NCI-H146 (cell line): Measurements from ENCODE around the gene ENOX2.

Source experiments
- DNase-seq: peaks from one replicate; lab custom pipeline; 2025; lab: John Stamatoyannopoulos, UW

Gene ENOX2

GRCh38 chrX:130696542-130696941, 206.5 kb downstream of the ENOX2 start:
- no peak for DNase-seq

GRCh38 chrX:130695931-130696330, 207.1 kb downstream of the ENOX2 start:
- no peak for DNase-seq

- no peak for DNase-seq
These were observed 208.0 kb downstream of the ENOX2 start for GRCh38 chrX:130694983-130695382.

GRCh38 chrX:130691576-130691975, 211.4 kb downstream of the ENOX2 start:
- DNase-seq: no peak

- DNase-seq: no peak
These were observed 214.6 kb downstream of the ENOX2 start for GRCh38 chrX:130688360-130688759.

- DNase-seq: no peak
These were observed 220.0 kb downstream of the ENOX2 start for GRCh38 chrX:130682990-130683389.

GRCh38 chrX:130680164-130681035, 222.6 kb downstream of the ENOX2 start:
- no peak for DNase-seq

GRCh38 chrX:130676861-130677260, 226.1 kb downstream of the ENOX2 start:
- DNase-seq: no peak

GRCh38 chrX:130672214-130672613, 230.8 kb downstream of the ENOX2 start:
- DNase-seq: no peak

- no peak for DNase-seq
These were observed 233.8 kb downstream of the ENOX2 start for GRCh38 chrX:130669233-130669632.

- DNase-seq: no peak
These were observed 237.7 kb downstream of the ENOX2 start for GRCh38 chrX:130665263-130665662.

GRCh38 chrX:130658310-130658709, 244.7 kb downstream of the ENOX2 start:
- no peak for DNase-seq

- DNase-seq: no peak
These were observed 248.5 kb downstream of the ENOX2 start for GRCh38 chrX:130654409-130654950.

- no peak for DNase-seq
These were observed 250.0 kb downstream of the ENOX2 start for GRCh38 chrX:130652824-130653578.

- no peak for DNase-seq
These were observed 253.3 kb downstream of the ENOX2 start for GRCh38 chrX:130649738-130650137.

- no peak for DNase-seq
These were observed 255.5 kb downstream of the ENOX2 start for GRCh38 chrX:130647468-130647867.

GRCh38 chrX:130645955-130646583, 256.9 kb downstream of the ENOX2 start:
- no peak for DNase-seq

GRCh38 chrX:130637591-130637990, 265.4 kb downstream of the ENOX2 start:
- no peak for DNase-seq

- DNase-seq: no peak
These were observed 266.7 kb downstream of the ENOX2 start for GRCh38 chrX:130636277-130636676.

GRCh38 chrX:130631011-130631410, 272.0 kb downstream of the ENOX2 start:
- DNase-seq: no peak

- DNase-seq: no peak
These were observed 274.5 kb downstream of the ENOX2 start for GRCh38 chrX:130628516-130628915.

- DNase-seq: no peak
These were observed 276.5 kb downstream of the ENOX2 start for GRCh38 chrX:130626521-130626920.
